K562 (cell line): ENCODE results near the gene H2AZ2. TPM values are rescaled to one million over a fixed set of nuclear protein-coding genes. Genes with fewer than 3 reads are reported as not detected.

Experiments used
- ARID2 ChIP-seq: fragments of 450-650 bp; IDR thresholded peaks from 2 replicates; pipeline ENCODE4 v1.6.1; 2017; ENCODE audit warnings: antibody characterized with exemption, mild to moderate bottlenecking
- ARID4B ChIP-seq: sonication (generic); formaldehyde crosslinking; IDR thresholded peaks from 2 replicates; pipeline ENCODE4 v1.8.0; 2022; ENCODE audit warnings: mild to moderate bottlenecking, missing genetic modification reagents
- CBX1 ChIP-seq: sonication (generic); IDR thresholded peaks from 2 replicates; pipeline ENCODE4 v1.6.1; 2016; ENCODE audit warnings: antibody characterized with exemption, low read depth, mild to moderate bottlenecking
- CEBPB ChIP-seq: fragments of 450-650 bp; IDR thresholded peaks from 2 replicates; pipeline ENCODE4 v1.6.1; 2016; ENCODE audit warnings: missing genetic modification characterization, missing compliant biosample characterization
- EHMT2 ChIP-seq: fragments of 450-650 bp; IDR thresholded peaks from 2 replicates; pipeline ENCODE4 v1.6.1; 2018; ENCODE audit warnings: antibody characterized with exemption
- KAT8 ChIP-seq: fragments of 450-650 bp; IDR thresholded peaks from 2 replicates; pipeline ENCODE4 v1.6.1; 2016; ENCODE audit warnings: low read depth, mild to moderate bottlenecking
- MAZ ChIP-seq, 2 experiments: fragments of 450-650 bp in 1 of 2; sonication (generic) in 1 of 2; formaldehyde crosslinking; IDR thresholded peaks in 1 of 2; conservative IDR thresholded peaks in 1 of 2; 2 replicates each; pipeline versions ENCODE4 v1.4.0 to v1.5.0; 2020; ENCODE audit warnings: mild to moderate bottlenecking in 1 of 2, missing genetic modification reagents in 1 of 2
- MECOM ChIP-seq: fragments of 250-450 bp; sonication (Bioruptor Pico); IDR thresholded peaks from 2 replicates; pipeline ENCODE4 v1.8.0; 2022; ENCODE audit warnings: inconsistent platforms
- MEF2A ChIP-seq: IDR thresholded peaks from 2 replicates; pipeline ENCODE4 v1.6.1; 2011; ENCODE audit warnings: low read depth, mild to moderate bottlenecking, low read length, moderate library complexity; ENCODE audit not compliant: control insufficient read depth
- MYBL2 ChIP-seq, 2 experiments: fragments of 450-650 bp in 1 of 2; sonication (generic) in 1 of 2; formaldehyde crosslinking in 1 of 2; IDR thresholded peaks; 2 replicates each; pipeline versions ENCODE4 v1.6.1 to v1.8.1; 2017 to 2022; ENCODE audit warnings: borderline replicate concordance in 1 of 2, inconsistent platforms in 1 of 2, low read depth in 1 of 2, mild to moderate bottlenecking in 1 of 2, missing genetic modification reagents in 1 of 2, moderate library complexity in 1 of 2
- RBBP5 ChIP-seq: fragments of 200-600 bp; sonication (generic); IDR thresholded peaks from 2 replicates; pipeline ENCODE4 v1.6.1; 2012; ENCODE audit warnings: borderline replicate concordance, mild to moderate bottlenecking, low read length, control low read depth, inconsistent platforms; ENCODE audit not compliant: insufficient read depth, poor library complexity, severe bottlenecking
- RFX1 ChIP-seq: fragments of 450-650 bp; IDR thresholded peaks from 2 replicates; pipeline ENCODE4 v1.6.1; 2016; ENCODE audit warnings: mild to moderate bottlenecking, moderate library complexity
- SMAD4 ChIP-seq: fragments of 250-450 bp; sonication (Bioruptor Pico); conservative IDR thresholded peaks from 2 replicates; pipeline ENCODE4 v1.8.0; 2021; ENCODE audit warnings: inconsistent platforms, mild to moderate bottlenecking, moderate library complexity
- SOX6 ChIP-seq: fragments of 450-650 bp; IDR thresholded peaks from 2 replicates; pipeline ENCODE4 v1.6.1; 2014; ENCODE audit warnings: mild to moderate bottlenecking
- SRSF7 ChIP-seq: fragments of 200-400 bp; formaldehyde crosslinking; optimal IDR thresholded peaks from 2 replicates; pipeline ENCODE3; 2017; ENCODE audit warnings: mild to moderate bottlenecking, low read depth, low read length
- TCF7 ChIP-seq: sonication (generic); IDR thresholded peaks from 2 replicates; pipeline ENCODE4 v1.6.1; 2016; ENCODE audit warnings: antibody characterized with exemption, borderline replicate concordance
- TOE1 ChIP-seq, 2 experiments: fragments of 450-650 bp in 1 of 2; sonication (generic) in 1 of 2; formaldehyde crosslinking in 1 of 2; IDR thresholded peaks; 2 replicates each; pipeline versions ENCODE4 v1.7.1 to v1.8.0; 2016 to 2022; ENCODE audit warnings: borderline replicate concordance in 2 of 2, mild to moderate bottlenecking in 2 of 2, antibody characterized with exemption in 1 of 2, inconsistent platforms in 1 of 2, low read depth in 1 of 2, missing genetic modification reagents in 1 of 2, moderate library complexity in 1 of 2
- USF1 ChIP-seq: sonication (generic); formaldehyde crosslinking; IDR thresholded peaks from 2 replicates; pipeline ENCODE4 v1.9.0; 2022; ENCODE audit warnings: mild to moderate bottlenecking, missing genetic modification reagents
- YBX1 ChIP-seq: fragments of 450-650 bp; IDR thresholded peaks from 2 replicates; pipeline ENCODE4 v1.7.1; 2016; ENCODE audit warnings: mild to moderate bottlenecking
- ZNF12 ChIP-seq: sonication (generic); formaldehyde crosslinking; IDR thresholded peaks from 2 replicates; pipeline ENCODE4 v1.4.0; 2020; ENCODE audit warnings: mild to moderate bottlenecking, missing genetic modification reagents
- ZNF695 ChIP-seq: fragments of 450-650 bp; formaldehyde crosslinking; IDR thresholded peaks from 2 replicates; pipeline ENCODE4 v1.4.0; 2020; ENCODE audit warnings: mild to moderate bottlenecking, moderate library complexity
- ZNF696 ChIP-seq: fragments of 250-450 bp; sonication (Bioruptor Pico); conservative IDR thresholded peaks from 2 replicates; pipeline ENCODE4 v1.4.0; 2020; ENCODE audit warnings: mild to moderate bottlenecking, moderate library complexity
- ZNF699 ChIP-seq: fragments of 250-450 bp; sonication (Bioruptor Pico); IDR thresholded peaks from 2 replicates; pipeline ENCODE4 v1.8.0; 2021; ENCODE audit warnings: mild to moderate bottlenecking, moderate library complexity; ENCODE audit not compliant: insufficient replicate concordance
- ZNF766 ChIP-seq: fragments of 200-800 bp; sonication (Bioruptor generic); conservative IDR thresholded peaks from 2 replicates; pipeline ENCODE4 v1.6.1; 2016; ENCODE audit warnings: missing genetic modification characterization, missing compliant biosample characterization
- polyA plus RNA-seq, 8 experiments: library from polyadenylated mRNA; depleted of rRNA in 4 of 8; stranded (reverse) in 5 of 8; unstranded in 3 of 8; fragments of >200 nt; fragmentation: Nextera tagmentation in 2 of 8; fragmentation: Illumina TruSeq in 1 of 8; extraction: Ambion mirVana in 2 of 8; extraction: Trizol in 1 of 8; gene quantifications; 2 replicates each; pipeline versions ENCODE4 v1.2.1 to v1.2.3, GENCODE V29; 2011 to 2014; ENCODE audit warnings: inconsistent platforms in 1 of 8, missing spikeins in 1 of 8
- total RNA-seq, 7 experiments: library from RNA; depleted of rRNA in 6 of 7; stranded (reverse); fragments of >200 nt in 6 of 7; fragmentation: Illumina TruSeq in 2 of 7; extraction: Trizol in 2 of 7; gene quantifications; 2 replicates each; pipeline versions ENCODE4 v1.2.1 to v1.2.3, GENCODE V29; 2011 to 2021; ENCODE audit warnings: low replicate concordance in 1 of 7

H2AZ2 gene
- total and polyA plus RNA-seq, 9 of the 15 experiments (the other 6 are each of a cell fraction or from before 2014, with no cell fraction given), result 105 to 382 (median 286) TPM

GRCh38 chr7:44796034-44796503 lies 51.8 kb downstream of the H2AZ2 start (continued):
- TF ChIP-seq SOX6, result 0 out of 2 replicates have a peak, but pooled peaks have one; percentile 33
- no peak for TF ChIP-seq TOE1 (IDR thresholded peaks at IDR 0.05; ENCODE audit: borderline replicate concordance)
- TF ChIP-seq TOE1 (CRISPR knock-in tag; IDR thresholded peaks at IDR 0.05; ENCODE audit: borderline replicate concordance, low read depth), result no peak
- no peak for TF ChIP-seq RFX1
- TF ChIP-seq CBX1, result peak; percentile 94; the same call in 1 of the 2 replicates
- no peak; the same call in 1 of the 2 replicates for TF ChIP-seq MYBL2 (IDR thresholded peaks at IDR 0.05; ENCODE audit: low read depth)
- TF ChIP-seq MYBL2 (CRISPR knock-in tag; IDR thresholded peaks at IDR 0.05; ENCODE audit: borderline replicate concordance), result no peak
- TF ChIP-seq RBBP5, result peak; percentile 76
- no peak for TF ChIP-seq ARID4B (CRISPR knock-in tag)
- 0 out of 2 replicates have a peak, but pooled peaks have one; percentile 20 for TF ChIP-seq TCF7
- TF ChIP-seq ARID2, result no peak
- TF ChIP-seq ZNF12, result no peak
- TF ChIP-seq EHMT2, result no peak
- peak; percentile 17 to 62; a peak in 2 of 4 replicates for TF ChIP-seq MAZ (CRISPR knock-in tag; conservative IDR thresholded peaks at IDR 0.05 in 1 of 2, IDR thresholded peaks at IDR 0.05 in 1 of 2)
- TF ChIP-seq CEBPB (tag), result no peak
- no peak for TF ChIP-seq ZNF696 (CRISPR knock-in tag)
- no peak for TF ChIP-seq MEF2A
- TF ChIP-seq YBX1, result no peak
- TF ChIP-seq ZNF695 (CRISPR knock-in tag), result peak; percentile 67; the same call in 1 of the 2 replicates
- TF ChIP-seq MECOM (CRISPR knock-in tag), result no peak
- TF ChIP-seq ZNF699 (CRISPR knock-in tag), result no peak
- no peak for TF ChIP-seq SRSF7
- TF ChIP-seq USF1 (CRISPR knock-in tag), result no peak
- 0 out of 2 replicates have a peak, but pooled peaks have one; percentile 28 for TF ChIP-seq ZNF766 (CRISPR knock-in tag)
- TF ChIP-seq SMAD4, result peak; percentile 51
- no peak for TF ChIP-seq KAT8
